ENCODE measurements around the gene BLNK.
"Not testable (repeated sequence)": the region's sequence is repeated elsewhere in the genome, so short reads cannot be mapped to it uniquely, and the experiment has no call there.

The BLNK gene

DNA sequence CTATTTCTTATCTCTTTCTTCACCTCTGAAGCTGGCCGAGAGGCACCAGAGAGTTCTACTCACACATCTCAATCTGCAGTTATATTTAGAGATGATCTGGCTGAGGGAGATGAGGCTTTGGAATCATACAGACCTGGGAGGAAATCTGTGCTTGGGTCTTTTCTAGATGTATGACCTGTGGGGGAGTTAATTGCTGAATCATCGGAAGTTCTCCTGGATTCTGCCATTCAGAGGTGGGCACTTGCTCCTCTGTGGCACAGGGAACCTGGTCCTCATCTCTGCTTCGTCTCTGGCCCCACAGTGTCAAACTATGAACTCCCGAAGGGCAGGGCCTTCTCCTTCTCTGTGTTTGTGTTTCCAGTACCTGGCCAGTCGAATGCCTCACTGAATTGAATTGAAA, 52.5 kb downstream of the BLNK start:
- DNase-seq: no peak

DNA sequence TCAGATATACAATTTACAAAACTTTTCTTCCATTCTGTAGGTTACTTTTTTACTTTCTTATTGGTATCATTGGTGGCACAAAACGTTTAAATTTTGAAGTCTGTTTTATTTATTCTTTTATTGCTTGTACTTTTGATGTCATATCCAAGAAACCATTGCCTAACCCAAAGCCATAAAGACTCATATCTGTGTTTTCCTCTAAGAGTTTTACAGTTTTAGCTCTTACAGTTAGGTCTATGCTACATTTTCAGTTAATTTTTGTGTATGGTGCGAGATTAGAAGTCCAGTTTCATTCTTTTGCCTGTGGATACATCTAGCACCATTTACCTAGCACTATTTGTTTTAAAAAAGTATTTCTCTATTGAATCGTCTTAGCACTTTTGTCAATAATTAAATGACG, 53.7 kb downstream of the BLNK start:
- no peak for DNase-seq

DNA sequence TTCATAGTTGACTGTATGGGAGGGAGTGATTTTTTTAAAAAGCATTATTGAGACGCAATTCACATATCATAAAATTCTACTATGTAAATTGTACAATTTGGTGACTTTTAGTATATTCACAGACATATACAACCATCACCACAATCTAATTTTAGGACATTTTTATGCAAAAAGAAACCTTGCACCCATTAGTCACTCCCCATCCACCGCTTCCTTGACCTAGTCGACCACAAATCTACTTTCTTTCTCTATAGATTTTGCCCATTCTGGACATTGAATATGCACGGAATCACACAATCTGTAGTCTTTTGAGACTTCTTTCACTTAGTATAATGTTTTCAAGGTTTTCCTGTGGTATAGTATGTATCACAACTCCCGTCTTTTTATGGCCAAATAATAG, 54.6 kb downstream of the BLNK start:
- DNase-seq: no peak

DNA sequence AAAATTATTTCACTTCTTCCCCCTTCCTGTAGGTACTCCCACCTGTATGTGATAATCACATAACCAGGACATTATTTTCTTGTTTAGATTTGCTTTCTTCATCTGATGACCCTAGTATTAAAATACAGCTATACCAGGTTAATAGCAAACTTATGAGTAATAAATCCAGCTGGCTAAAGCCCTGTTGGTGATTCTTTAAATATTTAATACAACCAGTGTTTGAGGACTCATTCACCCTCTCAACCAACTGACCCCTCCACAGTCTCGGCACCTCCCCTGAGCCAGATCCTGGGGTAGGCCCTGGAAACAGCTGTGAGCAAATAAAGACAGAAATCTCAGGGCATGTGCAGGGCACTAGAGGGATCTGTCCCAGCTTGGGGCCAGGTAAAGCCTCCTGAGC, 58.5 kb downstream of the BLNK start:
- DNase-seq: no peak

DNA sequence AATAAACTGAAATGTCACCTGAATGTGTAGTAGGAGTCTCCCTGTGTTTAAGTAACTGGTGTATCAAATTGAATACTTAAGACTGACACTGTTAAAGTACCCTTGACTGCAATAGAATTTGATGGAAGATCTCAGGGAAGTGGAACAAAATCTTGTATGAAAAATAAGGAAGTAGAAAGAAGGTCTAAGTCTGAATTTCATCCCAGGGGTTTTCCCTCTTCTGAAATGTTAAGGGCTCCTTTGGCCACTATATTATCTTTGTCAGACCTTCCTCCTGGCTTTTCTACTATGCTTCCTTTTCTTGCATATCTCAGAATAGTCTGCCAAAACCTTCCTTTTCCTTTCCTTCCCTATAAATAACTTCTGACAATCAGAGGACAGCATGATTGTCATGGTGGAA, 59.6 kb downstream of the BLNK start:
- DNase-seq: no peak

DNA sequence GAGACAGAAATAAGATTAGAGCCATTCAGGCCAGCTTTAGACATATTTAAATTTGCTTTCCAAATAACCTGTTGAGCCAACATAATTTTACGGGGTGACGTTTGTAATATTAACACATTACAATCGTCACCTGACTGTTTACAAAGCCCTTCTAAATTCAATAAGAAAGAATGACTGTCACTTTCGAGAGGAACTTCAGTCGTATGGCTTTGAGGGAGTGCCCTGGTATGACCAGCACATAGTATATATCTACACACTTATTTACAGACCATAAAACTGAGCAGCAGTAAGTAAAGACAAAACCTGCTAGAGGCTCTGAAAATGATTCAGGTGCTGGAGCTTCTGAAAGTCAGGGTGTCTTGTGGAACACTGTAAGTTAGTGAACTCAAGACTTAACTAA, 62.4 kb downstream of the BLNK start:
- no peak for DNase-seq

DNA sequence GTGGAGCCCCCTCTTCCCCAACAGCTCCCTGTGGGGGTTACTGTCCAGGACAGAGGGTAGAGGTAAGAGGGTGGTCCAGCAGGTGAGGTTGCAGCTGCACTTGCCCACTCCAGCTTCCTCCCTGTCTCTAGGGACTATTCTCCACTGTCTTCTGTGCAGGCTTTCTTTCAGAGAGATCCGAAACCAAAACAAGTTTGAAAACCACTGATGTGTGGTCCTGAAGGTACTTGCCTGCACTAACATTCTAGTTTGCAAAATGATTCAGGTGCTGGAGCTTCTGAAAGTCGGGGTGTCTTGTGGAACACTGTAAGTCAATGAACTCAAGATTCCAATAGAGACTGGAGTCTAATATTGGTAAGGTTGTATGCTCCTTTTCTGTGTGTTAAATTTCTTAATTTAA, 63.1 kb downstream of the BLNK start:
- DNase-seq: no peak

DNA sequence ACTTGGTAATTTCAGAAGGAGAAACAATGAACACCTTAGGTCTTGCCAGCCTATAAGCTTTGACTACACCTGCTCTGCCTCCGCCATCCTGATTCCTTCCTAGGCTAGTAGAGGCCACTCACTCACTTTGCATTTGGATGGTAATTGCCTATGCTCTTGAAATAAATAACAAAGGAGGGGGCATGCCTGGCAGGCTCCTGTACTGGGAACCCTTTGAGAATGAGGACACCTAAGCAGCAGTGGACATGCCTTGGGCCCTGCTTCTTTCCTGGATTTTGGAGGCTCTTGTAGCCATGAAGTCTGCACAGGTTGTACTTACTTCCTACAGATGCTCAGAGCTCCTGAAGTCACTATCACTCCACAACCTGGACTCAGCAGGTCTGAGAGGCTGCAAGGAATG, 65.8 kb downstream of the BLNK start:
- no peak for DNase-seq

DNA sequence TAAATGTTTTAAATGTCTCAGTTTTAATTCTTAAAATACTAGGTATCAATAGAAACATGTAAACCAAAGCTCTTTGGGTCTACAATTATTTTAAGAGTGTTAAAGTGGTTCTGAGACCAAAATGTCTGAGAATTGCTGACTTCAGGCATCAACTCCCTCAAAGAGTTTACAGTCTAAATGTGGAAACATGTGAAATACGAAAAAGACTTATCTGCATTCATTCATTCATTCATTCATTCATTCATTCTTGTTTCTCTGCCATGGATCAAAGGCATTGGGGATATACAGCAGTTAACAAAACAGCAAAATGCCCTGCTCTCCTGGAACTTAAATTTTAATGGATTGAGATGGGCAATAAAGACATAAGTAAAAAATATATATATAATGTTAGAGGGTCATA, 69.8 kb downstream of the BLNK start:
- no peak for DNase-seq

DNA sequence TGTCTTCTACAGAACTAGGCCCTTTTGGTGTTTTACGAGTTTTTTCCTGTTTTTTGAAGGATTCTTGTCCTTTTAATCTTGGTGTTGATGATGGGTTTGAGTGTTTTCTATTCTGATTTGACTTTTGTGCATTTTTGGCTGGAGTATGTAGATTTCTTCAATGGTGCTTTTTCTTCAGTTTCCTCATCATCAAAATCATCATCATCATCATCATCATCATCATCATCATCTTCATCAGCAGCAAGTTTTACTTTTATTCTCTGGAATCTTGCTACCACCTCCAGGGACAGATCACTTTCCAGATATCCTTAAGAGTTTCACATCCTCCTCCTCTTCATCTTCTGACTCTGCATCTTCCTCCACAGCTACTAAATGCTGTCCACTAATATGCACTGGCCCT, 81.9 kb downstream of the BLNK start:
- DNase-seq: not testable (repeated sequence)

DNA sequence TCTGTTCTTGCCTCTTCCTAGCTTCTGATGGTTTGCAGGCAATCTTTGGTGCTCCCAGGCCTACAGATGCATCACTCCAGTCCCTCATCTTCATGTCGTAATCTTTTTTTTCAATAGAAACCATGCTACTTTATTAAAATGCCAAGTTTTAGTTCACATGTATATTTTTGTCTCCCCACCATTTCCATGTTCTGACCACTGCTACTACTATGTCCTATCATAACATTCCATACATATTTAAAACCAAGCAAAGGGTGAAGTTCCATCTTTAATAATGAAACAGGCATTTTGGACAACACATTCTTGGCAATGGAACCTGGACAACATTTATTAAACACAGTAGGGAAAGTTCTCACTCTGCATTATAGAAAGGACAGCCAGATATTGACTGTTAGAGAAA, 82.5 kb downstream of the BLNK start:
- DNase-seq: no peak

DNA sequence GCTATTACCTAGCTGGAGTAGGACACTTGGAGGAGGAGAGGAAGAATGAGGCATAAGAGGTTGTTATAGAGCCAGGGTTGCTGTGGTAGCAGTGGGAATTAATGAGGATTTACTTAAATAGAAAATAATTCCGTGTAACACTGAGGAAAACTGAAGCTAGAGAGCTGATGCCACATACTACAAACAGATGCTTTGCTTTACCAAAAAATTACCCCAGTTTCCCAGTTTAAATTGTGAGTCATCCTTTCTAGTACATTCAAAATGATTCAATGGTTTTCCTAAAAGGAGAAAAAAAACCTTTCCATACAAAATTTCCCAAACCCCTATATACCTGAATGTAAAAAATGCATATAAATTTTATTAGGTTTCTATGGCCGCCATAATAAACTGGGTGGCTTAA, 82.9 kb downstream of the BLNK start:
- DNase-seq: no peak

DNA sequence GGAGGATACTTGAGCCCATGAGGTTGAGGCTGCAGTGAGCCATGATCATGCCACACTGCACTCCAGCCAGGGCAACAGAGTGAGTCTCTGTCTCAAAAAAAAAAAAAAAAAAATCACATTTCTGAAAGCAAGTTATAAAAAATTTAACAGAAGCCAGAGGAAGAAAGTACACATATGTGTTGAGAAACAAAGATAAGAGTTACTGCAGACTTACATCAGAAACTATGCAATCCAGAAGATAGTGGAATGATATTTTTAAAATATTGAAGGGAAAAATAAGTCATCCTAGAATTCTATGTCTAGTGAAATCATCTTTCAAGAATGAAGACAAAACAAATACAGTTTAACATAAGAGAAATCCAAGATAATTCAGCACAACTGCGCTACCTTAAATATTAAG, 94.4 kb downstream of the BLNK start:
- DNase-seq: no peak

DNA sequence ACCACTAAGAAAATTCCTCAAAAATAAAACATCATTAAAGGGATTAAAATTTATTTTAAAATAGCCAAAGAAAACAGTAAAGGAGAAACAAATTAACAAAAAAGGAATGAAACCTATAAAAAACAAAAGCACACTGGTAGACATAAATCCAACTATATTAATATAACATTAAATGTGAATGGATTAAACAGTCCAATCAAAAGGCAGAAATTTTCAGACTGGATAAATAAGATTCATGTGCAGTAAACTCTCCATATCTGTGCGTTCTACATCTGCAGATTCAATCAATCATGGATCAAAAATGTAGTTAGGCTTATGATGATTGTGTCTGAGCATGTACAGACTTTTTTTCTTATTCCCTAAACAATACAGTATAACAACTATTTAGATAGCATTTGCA, 98.7 kb downstream of the BLNK start:
- no peak for DNase-seq

DNA sequence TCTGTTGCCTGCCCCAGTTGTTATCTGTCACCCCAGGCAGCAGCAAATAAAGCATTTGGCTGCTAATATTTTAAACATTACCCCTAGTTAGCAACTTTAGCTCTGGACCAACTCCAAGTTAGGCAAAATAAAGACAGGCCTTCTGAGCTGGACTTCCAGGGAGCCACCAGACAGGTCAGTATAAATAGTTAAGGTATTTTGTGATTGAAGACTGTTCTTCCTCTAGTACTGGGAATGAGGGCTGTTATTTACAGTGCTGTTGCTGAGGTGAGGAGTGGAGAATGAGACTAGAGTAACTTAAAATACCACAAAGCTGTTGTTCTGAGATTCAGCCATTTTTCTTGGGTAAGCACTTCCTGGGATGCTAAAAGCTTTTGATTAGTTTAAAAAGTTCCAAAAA, 101.1 kb downstream of the BLNK start:
- no peak for DNase-seq

DNA sequence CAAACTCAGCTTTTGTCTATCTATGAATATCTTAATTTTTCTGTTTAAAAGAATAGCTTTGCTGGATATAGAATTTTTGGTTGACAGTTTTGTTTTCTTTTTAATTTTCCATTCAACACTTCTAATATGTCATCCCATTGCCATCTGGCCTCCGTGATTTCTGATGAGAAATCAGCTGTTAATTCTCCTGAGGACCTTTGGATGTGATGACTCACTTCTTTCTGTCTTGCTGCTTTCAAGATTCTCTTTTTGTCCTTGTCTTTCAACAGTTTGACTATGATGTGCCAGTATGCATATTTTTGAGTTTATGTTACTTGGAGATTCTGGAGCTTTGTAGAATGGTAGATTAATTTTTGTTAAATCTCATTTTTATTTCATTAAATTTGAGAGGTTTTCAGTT, 102.8 kb downstream of the BLNK start:
- no peak for DNase-seq

DNA sequence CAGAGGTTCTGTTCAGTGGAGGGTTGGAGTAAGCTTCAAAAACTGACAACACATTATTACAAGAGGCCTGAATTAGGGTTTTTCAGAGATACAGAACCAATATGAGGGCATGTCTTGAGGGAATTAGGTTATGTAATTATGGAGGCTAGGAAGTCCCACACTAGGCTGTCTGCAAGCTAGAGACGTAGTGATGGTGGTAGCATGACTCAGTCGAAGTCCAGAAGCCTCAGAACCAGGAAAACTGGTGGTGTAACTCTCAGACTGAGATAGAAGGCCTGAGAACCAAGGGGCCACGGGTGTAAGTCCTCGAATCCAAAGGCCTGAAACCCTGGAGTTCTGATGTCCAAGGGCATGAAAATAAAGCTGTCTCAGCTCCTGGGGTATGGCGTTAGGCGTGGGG, 105.6 kb downstream of the BLNK start:
- no peak for DNase-seq

DNA sequence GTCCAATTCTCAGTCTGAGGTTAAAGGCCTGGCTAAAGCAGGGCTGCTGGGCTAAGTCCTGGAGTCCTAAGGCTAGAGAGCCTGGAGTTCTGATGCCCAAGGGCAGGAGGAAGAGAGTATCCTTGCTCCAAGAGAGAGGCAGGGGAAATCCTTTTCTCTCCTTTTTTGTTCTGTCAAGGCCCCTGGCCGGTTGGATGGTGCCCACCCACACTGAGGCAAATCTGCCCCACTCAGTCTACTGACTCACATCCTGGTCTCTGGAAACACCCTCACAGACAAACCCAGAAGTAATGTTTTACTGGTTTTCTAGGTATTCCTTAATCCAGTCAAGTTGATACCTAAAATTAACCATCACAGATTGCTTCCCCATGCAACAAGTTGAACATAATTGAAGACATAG, 118.3 kb downstream of the BLNK start:
- DNase-seq: no peak

DNA sequence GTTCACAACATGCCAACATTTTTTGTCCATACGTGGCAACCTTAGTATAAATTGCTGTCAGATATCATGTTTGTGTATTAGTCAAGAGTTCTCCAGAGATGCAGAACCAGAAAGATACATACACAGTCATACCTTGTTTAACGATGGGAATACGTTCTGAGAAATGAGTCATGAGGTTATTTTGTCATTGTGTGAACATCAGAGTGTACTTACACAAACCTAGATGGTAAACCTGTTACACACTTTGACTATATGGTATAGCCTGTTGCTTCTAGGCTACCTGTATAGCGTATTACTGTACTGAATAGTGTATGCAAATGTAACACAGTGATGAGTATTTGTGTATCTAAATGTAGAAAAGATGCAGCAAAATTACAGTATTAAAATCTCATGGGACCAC, 118.9 kb downstream of the BLNK start:
- DNase-seq: no peak
